C4-2B (cell line): ENCODE data around the gene PTPRJ.

Experiments used
- ZFX ChIP-seq: fragments of 450-650 bp; IDR thresholded peaks from 2 replicates; pipeline ENCODE4 v1.6.1; 2017
- TF ChIP-seq, protein P1 (sequence below): fragments of 450-650 bp; conservative IDR thresholded peaks from 2 replicates; pipeline ENCODE4 v1.5.1; 2017; ENCODE audit warnings: mild to moderate bottlenecking

DNA sequence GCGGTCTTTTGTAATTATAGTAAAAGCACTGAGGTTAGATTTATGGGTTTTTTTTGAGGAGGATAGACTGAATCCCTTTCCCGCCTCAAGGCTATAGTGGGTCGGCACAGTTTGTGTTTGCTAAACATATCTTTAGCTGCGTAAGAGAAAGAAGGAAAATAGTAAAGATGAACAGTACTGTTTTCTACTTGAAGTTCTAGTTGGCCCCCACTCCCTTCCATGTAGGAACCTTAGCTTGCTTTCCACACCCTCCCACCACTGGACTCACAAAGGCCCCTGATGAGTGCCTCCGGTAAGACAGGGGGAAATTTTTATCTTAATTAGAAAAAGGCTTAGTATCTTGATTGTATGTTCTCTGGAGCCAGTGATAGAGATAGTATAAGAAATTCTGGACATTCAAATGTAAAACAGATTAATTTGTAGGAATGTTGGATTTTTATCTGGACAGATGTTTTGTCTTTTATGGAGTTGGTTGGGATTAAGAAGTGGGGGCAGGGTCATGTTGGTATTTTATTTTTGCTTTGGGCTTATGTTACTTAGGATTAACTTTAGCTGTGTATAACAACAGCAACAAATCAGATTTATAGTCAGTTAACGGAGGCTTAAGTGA lies 49.4 kb downstream of the PTPRJ start:
- TF ChIP-seq, protein P1, sequence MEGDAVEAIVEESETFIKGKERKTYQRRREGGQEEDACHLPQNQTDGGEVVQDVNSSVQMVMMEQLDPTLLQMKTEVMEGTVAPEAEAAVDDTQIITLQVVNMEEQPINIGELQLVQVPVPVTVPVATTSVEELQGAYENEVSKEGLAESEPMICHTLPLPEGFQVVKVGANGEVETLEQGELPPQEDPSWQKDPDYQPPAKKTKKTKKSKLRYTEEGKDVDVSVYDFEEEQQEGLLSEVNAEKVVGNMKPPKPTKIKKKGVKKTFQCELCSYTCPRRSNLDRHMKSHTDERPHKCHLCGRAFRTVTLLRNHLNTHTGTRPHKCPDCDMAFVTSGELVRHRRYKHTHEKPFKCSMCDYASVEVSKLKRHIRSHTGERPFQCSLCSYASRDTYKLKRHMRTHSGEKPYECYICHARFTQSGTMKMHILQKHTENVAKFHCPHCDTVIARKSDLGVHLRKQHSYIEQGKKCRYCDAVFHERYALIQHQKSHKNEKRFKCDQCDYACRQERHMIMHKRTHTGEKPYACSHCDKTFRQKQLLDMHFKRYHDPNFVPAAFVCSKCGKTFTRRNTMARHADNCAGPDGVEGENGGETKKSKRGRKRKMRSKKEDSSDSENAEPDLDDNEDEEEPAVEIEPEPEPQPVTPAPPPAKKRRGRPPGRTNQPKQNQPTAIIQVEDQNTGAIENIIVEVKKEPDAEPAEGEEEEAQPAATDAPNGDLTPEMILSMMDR = no peak
- TF ChIP-seq ZFX = no peak
